ENCODE results near the gene AQP12A.

The AQP12A gene

DNA sequence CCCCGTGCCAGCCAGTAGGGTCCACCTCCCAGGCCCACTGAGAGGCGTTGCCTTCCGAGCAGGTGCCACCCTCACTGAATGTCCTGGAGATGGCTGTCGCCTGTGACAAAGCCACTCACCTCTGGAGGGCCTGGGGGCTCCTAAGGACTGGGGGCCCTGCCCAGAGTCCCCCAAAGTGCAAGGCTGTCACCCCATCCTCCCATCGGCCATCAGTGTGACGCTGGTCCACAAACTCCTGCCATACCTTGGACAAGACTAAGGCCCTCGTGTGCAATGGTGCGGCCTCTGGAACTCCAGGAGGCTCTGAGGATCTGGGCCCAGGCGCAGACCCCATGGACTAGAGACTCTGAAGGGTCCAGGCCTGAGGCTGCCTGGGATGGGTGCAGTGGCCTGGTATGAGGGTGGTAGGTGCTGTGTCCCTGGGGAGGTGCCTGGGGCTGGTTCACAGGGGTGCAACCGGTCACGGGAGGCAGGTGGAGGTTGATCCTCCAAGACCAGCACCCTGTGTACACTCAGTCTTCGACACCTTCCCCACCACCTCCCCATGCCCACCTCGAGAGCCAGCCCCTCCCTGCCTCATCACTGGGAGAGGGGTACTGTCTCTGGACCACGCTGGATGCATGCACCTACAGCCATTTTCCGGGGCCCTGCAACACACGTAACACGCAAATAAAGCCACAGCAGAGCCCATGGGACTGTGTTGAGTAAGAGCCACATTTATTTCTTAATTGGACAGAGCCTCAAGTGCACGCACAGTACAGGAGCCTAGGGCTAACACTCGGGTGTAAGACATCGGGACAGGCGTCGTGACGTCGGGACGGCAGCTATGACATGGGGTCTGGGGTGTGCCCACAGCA, 21.6 kb downstream of the AQP12A start:
- no peak overlapping the region for H3K4me3 ChIP-seq (ENCODE audit: control insufficient read depth, low read depth, low read length)
- no peak for TF ChIP-seq CTCF (conservative IDR thresholded peaks at IDR 0.05; ENCODE audit: control insufficient read depth, insufficient read depth, low read depth, low read length)
- no peak for DNase-seq (ENCODE audit: low read depth)

GRCh38 chr2:240713928-240714746, 22.5 kb downstream of the AQP12A start:
- no peak for TF ChIP-seq CTCF (conservative IDR thresholded peaks at IDR 0.05; ENCODE audit: control insufficient read depth, insufficient read depth, low read depth, low read length)
- H3K4me3 ChIP-seq (ENCODE audit: control insufficient read depth, low read depth, low read length) = no peak overlapping the region
- no peak for DNase-seq (ENCODE audit: low read depth)

- no peak for TF ChIP-seq CTCF (conservative IDR thresholded peaks at IDR 0.05; ENCODE audit: control insufficient read depth, insufficient read depth, low read depth, low read length)
Observed at GRCh38 chr2:240714747-240715725, 23.4 kb downstream of the AQP12A start.

DNA sequence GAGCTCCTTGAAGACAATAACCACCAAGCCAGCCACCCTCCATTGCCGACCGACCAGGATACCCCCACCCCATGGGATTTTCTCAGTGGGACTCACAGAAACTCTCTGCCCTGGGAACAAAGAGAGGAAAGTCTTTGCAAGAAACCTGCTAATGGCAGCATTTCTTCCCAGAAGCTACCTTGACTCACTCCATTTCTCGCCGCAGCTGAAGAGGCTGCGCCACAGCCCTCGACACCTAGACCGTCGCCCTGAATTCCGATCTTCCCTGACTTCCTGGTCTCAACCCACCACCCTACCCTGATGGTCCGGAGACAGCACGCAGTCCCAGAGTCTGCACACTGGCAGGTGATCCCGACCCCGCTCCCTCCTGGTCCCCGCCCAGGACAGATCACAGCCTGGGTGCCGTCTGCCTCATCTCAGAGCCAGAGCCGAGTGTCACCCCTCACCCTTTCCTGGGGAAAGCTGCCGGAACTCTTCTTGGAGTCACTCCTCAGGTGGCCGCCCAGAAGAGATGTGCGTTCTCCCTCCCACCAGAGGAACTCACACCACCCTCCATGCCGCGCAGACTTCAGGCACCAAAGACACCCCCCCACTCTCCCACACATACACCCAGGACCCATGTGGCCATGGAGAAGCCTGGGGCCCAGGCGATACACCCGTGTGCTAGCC, 24.6 kb downstream of the AQP12A start:
- TF ChIP-seq CTCF (conservative IDR thresholded peaks at IDR 0.05; ENCODE audit: control insufficient read depth, insufficient read depth, low read depth, low read length) = no peak
- no peak overlapping the region for H3K4me3 ChIP-seq (ENCODE audit: control insufficient read depth, low read depth, low read length)
- no peak for DNase-seq (ENCODE audit: low read depth)

More at GRCh38 chr2:240714747-240715725, 23.4 kb downstream of the AQP12A start:
- no peak overlapping the region for H3K4me3 ChIP-seq (ENCODE audit: control insufficient read depth, low read depth, low read length)
- no peak for DNase-seq (ENCODE audit: low read depth)

DNA sequence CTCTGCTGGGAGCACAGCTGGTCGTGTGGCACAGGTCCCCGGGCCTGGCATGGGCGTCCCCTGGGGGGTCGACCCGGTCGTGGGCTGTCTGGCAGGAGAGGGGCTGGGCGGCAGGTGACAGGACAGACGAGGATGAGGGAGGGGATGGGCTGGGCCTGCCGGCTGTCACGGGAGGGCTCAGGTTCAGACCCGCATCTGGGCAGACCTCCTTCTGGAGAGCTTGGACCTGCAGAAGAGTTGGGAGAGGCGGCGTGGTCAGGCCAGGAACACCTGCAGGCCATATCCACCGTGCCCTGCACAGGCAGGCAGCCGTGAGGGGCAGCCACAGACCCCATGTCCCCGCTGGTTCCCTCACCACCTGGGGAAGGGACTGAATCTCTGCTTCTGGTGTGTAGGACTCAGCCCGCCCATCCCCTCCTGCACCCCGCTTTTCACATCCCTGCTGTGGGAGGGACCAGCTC, 25.5 kb downstream of the AQP12A start:
- DNase-seq (ENCODE audit: low read depth) = no peak
- H3K4me3 ChIP-seq (ENCODE audit: control insufficient read depth, low read depth, low read length) = no peak overlapping the region
- TF ChIP-seq CTCF (conservative IDR thresholded peaks at IDR 0.05; ENCODE audit: control insufficient read depth, insufficient read depth, low read depth, low read length) = no peak

Measured in fibroblast of mammary gland (primary cell).